ENCODE measurements around the gene MAP1B.

MAP1B gene

DNA sequence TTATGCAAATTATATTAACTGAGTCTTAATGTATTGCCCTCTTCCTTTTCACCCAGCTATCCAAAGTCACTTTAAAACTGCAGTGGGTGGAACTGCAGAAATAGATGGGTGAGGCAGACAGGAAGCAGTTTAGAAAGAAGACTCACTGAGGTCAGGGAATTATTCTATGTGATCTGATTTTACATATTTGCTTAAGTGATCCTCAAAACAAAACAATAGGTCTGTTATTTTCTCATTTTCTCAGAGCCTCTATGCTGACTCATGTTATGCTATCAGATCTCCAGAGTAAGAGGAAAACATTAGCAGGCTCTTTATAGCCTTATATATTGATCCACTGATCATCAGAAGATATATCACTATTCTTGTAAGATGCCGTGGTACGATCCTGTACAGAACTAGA lies 149.3 kb downstream of the MAP1B start:
- DNase-seq = no peak
